Measurements from ENCODE around the gene MT1E.
"Not testable (repeated sequence)": the region's sequence is repeated elsewhere in the genome, so short reads cannot be mapped to it uniquely, and the experiment has no call there.

MT1E gene

GRCh38 chr16:56607675-56608042 lies 17.9 kb upstream of the MT1E start:
- no peak for DNase-seq

- peak; percentile 95 for DNase-seq
Measured at GRCh38 chr16:56608043-56608875, 17.3 kb upstream of the MT1E start, which contains the start of gene MT2A. TSS of gene MT2A (plus strand) at chr16:56608584. CDS start at chr16:56608656, 72 bp downstream.

DNA sequence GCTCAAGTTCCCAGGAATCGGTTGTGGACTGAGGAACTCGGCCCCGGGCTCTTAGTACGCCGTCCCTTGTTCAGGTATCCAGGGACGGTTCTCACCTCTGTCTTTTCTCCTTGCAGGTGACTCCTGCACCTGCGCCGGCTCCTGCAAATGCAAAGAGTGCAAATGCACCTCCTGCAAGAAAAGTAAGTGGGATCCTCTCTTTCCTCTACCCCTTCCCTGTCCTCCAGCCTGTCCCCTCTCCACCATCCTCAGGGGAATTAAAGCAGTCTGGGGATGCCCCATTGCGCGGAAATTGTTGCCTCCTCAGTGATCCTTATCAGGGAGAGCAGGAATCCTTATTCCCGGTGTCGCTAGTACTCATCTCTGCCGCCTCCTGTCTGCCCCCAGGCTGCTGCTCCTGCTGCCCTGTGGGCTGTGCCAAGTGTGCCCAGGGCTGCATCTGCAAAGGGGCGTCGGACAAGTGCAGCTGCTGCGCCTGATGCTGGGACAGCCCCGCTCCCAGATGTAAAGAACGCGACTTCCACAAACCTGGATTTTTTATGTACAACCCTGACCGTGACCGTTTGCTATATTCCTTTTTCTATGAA lies 16.6 kb upstream of the MT1E start:
- no peak for DNase-seq

GRCh38 chr16:56609463-56609921 lies 16.1 kb upstream of the MT1E start:
- peak; percentile 87 for DNase-seq

GRCh38 chr16:56610017-56610608 lies 15.5 kb upstream of the MT1E start:
- peak; percentile 80 for DNase-seq

GRCh38 chr16:56610609-56611111 lies 14.9 kb upstream of the MT1E start:
- DNase-seq, result peak; percentile 63

DNA sequence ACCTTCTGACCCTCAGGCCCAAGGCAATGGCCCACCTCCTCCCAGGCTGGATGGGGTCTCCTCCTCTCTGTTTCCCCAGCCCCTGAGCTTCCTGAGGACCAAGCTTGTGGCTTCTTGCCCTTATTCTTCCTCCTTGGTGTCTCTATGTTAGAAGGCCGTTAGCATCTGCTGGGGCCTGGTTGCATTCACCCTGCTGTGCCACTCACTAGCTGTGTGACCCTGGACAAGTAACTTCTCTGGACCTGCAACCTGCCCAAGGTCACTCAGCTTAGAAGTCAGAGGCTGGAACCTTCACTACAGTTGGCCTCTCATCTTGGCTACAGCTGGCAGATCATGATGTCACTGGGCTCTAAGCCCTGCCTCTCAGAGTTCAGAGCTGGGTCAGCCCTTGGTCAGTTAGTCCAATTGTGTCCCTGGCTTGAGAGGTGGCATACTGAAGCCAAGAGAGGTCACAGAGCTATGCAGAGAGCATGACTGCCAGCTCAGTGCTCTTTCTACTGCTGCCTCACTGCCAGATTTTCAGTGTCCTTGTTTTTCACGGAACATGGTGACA lies 14.2 kb upstream of the MT1E start:
- DNase-seq, result no peak

GRCh38 chr16:56613706-56614105 lies 11.9 kb upstream of the MT1E start:
- no peak for DNase-seq

DNA sequence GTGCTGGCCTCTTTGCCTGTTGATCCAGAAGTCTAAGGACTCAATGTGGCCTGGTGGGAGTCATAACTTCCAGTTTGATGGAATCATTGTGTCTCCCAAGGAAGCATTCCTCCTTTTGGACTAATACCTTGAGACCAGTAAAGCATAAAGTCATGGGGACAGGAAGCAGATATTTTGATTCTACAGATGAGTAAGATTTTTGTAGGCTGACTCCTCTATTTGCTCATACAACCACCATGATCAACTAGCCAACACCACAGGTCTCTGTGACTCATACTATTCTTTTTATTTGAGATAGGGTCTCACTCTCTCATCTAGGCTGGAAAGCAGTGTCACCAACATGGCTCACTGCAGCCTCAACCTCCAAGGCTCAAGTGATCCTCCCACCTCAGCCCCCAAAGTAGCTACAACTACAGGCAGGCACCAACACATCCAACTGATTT lies 11.0 kb upstream of the MT1E start:
- peak; percentile 80 for DNase-seq

DNA sequence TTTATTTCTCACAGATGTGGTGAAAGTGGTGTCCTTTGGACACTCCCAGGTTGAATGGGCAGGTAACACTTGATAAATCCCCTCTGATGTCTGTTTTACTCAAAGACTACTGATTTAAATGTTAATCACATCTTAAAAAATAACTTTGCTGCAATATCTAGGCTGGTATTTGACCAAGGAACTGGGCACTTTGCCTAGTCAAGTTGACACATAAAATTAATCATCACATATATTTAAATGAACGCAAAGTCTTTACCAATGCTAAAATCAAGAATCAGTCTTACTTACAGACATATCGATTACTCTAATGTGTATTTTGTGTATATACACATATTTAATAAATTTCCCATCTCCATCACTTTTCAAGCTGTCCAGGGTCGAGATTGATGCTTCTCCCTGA lies 10.2 kb upstream of the MT1E start:
- DNase-seq, result no peak

DNA sequence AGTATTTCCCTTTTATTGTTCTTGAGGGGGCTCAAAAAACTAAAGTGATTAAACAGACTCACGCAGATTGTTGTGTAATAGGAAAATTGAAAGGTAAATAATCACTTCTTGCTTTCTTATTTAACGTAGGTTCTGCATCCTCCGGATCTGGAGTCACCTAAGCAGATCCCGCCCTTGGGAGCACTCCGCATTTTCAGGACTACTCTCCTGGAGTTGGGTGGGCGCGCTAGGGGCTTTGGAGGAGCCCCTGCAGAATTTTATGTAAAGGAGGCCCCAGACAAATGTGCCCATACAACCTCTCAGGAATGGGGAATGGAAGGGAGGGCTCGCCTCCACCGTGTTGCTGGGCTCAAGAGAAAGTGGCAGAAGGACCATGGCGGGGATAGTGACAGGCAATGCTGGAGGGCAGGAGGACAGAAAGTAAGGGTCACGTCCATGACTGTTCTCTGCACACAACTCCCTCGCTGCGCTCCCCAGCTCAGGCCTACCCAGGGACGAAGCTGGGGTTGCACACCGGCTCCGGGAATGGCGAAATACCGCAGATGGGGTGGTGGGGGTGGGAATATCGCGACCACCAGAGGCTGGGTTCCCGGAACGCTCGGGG lies 8.9 kb upstream of the MT1E start:
- no peak for DNase-seq

- peak; percentile 73 for DNase-seq
Measured at GRCh38 chr16:56617212-56618085, 8.1 kb upstream of the MT1E start.

- DNase-seq, result no peak
Measured at GRCh38 chr16:56618138-56618537, 7.4 kb upstream of the MT1E start.

- no peak for DNase-seq
Measured at GRCh38 chr16:56620339-56620897, 5.2 kb upstream of the MT1E start.

- not testable (repeated sequence) for DNase-seq
Measured at GRCh38 chr16:56621665-56622445, 3.7 kb upstream of the MT1E start.

- not testable (repeated sequence) for DNase-seq
Measured at GRCh38 chr16:56623184-56623583, 2.4 kb upstream of the MT1E start.

GRCh38 chr16:56623637-56624036 lies 1.9 kb upstream of the MT1E start:
- no peak for DNase-seq

- DNase-seq, result no peak
Measured at GRCh38 chr16:56625943-56626654, 518 bp downstream of the MT1E start.

DNA sequence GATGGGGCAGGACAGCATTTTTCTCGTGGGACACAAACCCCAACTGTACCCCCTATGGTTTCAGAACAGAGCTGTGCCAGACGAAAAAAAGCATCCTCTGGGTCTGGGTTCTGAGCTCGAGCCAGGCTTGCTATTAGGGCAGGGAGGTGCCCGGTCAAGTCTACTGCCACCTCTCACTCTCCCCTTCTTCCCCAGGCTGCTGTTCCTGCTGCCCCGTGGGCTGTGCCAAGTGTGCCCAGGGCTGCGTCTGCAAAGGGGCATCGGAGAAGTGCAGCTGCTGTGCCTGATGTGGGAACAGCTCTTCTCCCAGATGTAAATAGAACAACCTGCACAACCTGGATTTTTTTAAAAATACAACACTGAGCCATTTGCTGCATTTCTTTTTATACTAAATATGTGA lies 1.1 kb downstream of the MT1E start:
- no peak for DNase-seq
